ENCODE data around the gene ASMT.

ASMT gene

DNA sequence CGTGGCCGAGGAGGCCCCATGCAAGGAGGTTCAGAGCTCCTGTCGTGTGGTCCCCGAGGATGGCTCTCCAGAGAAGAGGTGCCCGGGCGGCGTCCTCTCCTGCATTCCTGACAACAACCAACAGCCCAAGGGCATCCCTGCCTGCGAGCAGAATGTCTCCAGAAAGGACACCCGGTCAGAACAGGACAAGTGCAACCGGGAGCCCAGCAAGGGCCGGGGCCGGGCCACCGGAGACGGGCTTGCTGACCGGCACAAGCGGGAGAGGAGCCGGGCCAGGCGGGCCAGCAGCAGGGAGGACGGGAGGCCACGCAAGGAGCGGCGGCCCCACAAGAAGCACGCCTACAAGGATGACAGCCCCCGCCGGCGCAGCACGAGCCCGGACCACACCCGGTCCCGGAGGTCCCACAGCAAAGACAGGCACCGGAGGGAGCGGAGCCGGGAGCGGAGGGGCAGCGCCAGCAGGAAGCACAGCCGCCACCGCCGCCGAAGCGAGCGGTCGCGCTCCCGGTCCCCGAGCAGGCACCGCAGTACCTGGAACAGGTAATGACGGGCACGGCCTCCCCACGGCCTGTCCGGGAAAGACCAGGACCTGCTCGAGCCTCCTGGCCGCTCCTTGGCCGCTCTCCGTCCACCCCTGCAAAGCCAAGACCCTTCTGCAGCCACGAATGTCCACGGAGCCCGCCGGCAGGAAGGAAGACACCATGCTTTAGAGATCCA is 13.7 kb upstream of the ASMT start:
- DNase-seq, result no peak
- no peak overlapping the region for H3K4me3 ChIP-seq (ENCODE audit: low read depth, low read length)

DNA sequence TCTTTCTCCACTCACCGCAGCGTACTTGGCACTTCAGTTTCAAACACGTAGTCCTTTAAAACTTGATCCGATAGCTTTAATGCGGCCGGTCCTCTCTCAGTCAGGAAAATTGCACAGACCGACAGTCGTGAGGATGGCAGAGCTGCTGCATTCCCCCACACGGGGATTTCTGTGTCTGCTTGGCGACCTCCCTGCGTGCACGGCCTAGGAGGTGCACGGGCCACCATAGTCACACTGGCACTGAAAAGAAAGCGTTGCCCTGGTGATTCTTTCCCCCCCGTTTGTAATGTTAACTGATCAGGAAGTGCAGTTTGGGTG is 13.1 kb upstream of the ASMT start:
- Histone ChIP-seq H3K27me3 (ENCODE audit: insufficient read depth, low read depth, severe bottlenecking) (no peaks in the 10 kb centered on the region), H3K36me3 (peaks cover 79% of the 10 kb centered on the region), H3K4me3 (ENCODE audit: low read depth, low read length) (no peak overlapping the region), H3K27ac (no peak overlapping the region), H3K9me3 (ENCODE audit: severe bottlenecking) (no peaks in the 10 kb centered on the region)
- DNase-seq, result no peak
- TF ChIP-seq, protein P1, sequence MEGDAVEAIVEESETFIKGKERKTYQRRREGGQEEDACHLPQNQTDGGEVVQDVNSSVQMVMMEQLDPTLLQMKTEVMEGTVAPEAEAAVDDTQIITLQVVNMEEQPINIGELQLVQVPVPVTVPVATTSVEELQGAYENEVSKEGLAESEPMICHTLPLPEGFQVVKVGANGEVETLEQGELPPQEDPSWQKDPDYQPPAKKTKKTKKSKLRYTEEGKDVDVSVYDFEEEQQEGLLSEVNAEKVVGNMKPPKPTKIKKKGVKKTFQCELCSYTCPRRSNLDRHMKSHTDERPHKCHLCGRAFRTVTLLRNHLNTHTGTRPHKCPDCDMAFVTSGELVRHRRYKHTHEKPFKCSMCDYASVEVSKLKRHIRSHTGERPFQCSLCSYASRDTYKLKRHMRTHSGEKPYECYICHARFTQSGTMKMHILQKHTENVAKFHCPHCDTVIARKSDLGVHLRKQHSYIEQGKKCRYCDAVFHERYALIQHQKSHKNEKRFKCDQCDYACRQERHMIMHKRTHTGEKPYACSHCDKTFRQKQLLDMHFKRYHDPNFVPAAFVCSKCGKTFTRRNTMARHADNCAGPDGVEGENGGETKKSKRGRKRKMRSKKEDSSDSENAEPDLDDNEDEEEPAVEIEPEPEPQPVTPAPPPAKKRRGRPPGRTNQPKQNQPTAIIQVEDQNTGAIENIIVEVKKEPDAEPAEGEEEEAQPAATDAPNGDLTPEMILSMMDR (IDR thresholded peaks at IDR 0.05; ENCODE audit: low read depth, low read length), result no peak

More for the DNA sequence above, 13.7 kb upstream of the ASMT start:
- no peaks in the 10 kb centered on the region for H3K9me3 ChIP-seq (ENCODE audit: severe bottlenecking)
- H3K27ac ChIP-seq, result no peak overlapping the region
- TF ChIP-seq, protein P1 (IDR thresholded peaks at IDR 0.05; ENCODE audit: low read depth, low read length), result no peak
- H3K36me3 ChIP-seq, result peaks cover 79% of the 10 kb centered on the region
- no peaks in the 10 kb centered on the region for H3K27me3 ChIP-seq (ENCODE audit: insufficient read depth, low read depth, severe bottlenecking)

DNA sequence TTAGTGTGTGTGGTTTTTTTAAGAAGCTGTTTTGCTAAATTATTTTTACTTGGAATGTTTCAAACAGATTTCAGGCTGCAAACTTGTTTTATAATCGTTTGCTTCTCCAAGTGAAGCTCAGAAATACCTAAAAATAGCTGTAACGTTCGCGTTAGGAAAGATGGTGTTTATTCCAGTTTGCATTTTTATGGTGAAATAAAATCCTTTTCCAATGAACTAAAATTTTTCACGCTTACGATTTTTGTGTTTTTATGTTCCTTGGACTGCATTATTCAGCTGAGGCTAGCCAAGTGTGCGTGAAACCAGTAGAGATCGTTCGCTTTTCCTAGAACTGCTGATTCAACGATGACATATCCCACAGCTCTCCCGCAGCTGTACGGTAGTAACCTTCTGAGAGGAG is 12.6 kb upstream of the ASMT start:
- no peak overlapping the region for H3K27ac ChIP-seq
- H3K9me3 ChIP-seq (ENCODE audit: severe bottlenecking), result no peaks in the 10 kb centered on the region
- TF ChIP-seq, protein P1 (IDR thresholded peaks at IDR 0.05; ENCODE audit: low read depth, low read length), result no peak
- no peak for DNase-seq
- no peaks in the 10 kb centered on the region for H3K27me3 ChIP-seq (ENCODE audit: insufficient read depth, low read depth, severe bottlenecking)
- H3K36me3 ChIP-seq, result peaks cover 73% of the 10 kb centered on the region
- H3K4me3 ChIP-seq (ENCODE audit: low read depth, low read length), result no peak overlapping the region

DNA sequence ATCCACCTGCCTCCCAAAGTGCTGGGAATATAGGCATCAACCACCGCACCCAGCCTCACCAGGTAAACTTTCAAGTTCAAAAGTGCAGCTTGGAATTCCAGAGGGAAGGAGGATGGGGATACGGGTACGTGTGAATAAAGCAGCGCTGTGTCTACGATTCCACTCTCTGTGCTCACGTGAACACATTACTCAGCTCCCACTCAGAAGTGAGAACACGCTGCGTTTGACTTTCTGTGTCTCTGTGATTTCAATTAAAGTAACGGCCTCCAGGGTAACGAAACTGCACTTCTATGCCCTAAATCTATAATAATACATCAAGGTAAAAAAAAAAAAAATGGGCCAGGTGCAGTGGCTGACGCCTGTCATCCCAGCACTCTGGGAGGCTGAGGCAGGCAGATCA is 8.4 kb upstream of the ASMT start:
- H3K27ac ChIP-seq, result no peak overlapping the region
- no peak overlapping the region for H3K4me3 ChIP-seq (ENCODE audit: low read depth, low read length)
- TF ChIP-seq, protein P1 (IDR thresholded peaks at IDR 0.05; ENCODE audit: low read depth, low read length), result no peak
- DNase-seq, result no peak
- H3K36me3 ChIP-seq, result peaks cover 31% of the 10 kb centered on the region
- H3K27me3 ChIP-seq (ENCODE audit: insufficient read depth, low read depth, severe bottlenecking), result no peaks in the 10 kb centered on the region
- H3K9me3 ChIP-seq (ENCODE audit: severe bottlenecking), result no peaks in the 10 kb centered on the region

DNA sequence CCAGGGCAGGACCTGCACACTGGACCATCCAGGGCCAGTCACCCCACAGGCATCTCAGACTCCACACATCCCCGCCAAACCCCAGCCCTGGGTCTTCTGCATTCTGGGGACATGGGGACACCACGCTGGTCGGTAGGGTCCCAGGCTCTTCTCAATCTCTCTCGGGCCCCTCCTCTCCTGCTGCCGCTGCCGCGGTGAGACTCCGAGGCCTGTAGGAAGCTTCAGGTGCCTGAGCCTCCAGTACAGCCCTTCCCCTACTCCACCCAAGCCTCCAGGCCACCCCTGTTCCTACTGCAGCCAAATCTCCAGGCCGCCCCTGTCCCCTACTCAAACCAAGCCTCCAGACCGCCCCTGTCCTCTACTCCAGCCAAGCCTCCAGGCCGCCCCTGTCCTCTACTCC is 5.5 kb upstream of the ASMT start:
- Histone ChIP-seq H3K4me3 (ENCODE audit: low read depth, low read length) (no peak overlapping the region), H3K9me3 (ENCODE audit: severe bottlenecking) (no peaks in the 10 kb centered on the region), H3K36me3 (peaks cover 6% of the 10 kb centered on the region), H3K27me3 (ENCODE audit: insufficient read depth, low read depth, severe bottlenecking) (no peaks in the 10 kb centered on the region), H3K27ac (no peak overlapping the region)
- TF ChIP-seq, protein P1 (IDR thresholded peaks at IDR 0.05; ENCODE audit: low read depth, low read length), result no peak
- no peak for DNase-seq

DNA sequence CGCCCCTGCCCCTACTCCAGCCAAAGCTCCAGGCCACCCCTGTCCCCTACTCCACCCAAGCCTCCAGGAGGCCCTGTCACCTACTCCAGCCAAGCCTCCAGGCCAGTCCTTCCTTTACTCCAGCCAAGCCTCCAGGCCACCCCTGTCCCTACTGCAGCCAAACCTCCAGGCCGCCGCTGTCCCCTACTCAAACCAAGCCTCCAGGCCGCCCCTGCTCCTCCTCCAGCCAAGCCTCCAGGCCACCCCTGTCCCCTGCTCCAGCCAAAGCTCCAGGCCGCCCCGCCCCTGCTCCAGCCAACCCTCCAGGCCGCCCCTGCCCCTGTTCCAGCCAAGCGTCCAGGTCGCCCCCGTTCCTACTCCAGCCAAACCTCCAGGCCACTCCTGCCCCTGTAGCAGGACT is 5.1 kb upstream of the ASMT start:
- peaks cover 1% of the 10 kb centered on the region for H3K36me3 ChIP-seq
- H3K9me3 ChIP-seq (ENCODE audit: severe bottlenecking), result no peaks in the 10 kb centered on the region
- H3K27me3 ChIP-seq (ENCODE audit: insufficient read depth, low read depth, severe bottlenecking), result no peaks in the 10 kb centered on the region
- no peak overlapping the region for H3K27ac ChIP-seq
- no peak overlapping the region for H3K4me3 ChIP-seq (ENCODE audit: low read depth, low read length)
- DNase-seq, result no peak
- TF ChIP-seq, protein P1 (IDR thresholded peaks at IDR 0.05; ENCODE audit: low read depth, low read length), result no peak

Measured in WERI-Rb-1 (cell line).